GM21723 (cell line): ENCODE results near the gene FOXP1.
"Not testable (repeated sequence)": the region's sequence is repeated elsewhere in the genome, so short reads cannot be mapped to it uniquely, and the experiment has no call there.

Experiments
- ATAC-seq: cut with Tn5 transposase; IDR thresholded peaks from one replicate; pipeline ENCODE4 v1.9.1; 2021; ENCODE audit warnings: mild to moderate bottlenecking, moderate library complexity; ENCODE audit not compliant: unreplicated experiment

Gene FOXP1

GRCh38 chr3:71351403-71352149 is 232.0 kb downstream of the FOXP1 start:
- ATAC-seq: no peak

GRCh38 chr3:71350998-71351397 is 232.5 kb downstream of the FOXP1 start:
- ATAC-seq: no peak

- ATAC-seq: no peak
Observed at GRCh38 chr3:71348831-71349230, 234.7 kb downstream of the FOXP1 start.

GRCh38 chr3:71348001-71348632 is 235.4 kb downstream of the FOXP1 start:
- no peak for ATAC-seq

- ATAC-seq: no peak
Observed at GRCh38 chr3:71346061-71346460, 237.5 kb downstream of the FOXP1 start.

- ATAC-seq: no peak
Observed at GRCh38 chr3:71345429-71346040, 238.0 kb downstream of the FOXP1 start.

- no peak for ATAC-seq
Observed at GRCh38 chr3:71341721-71342120, 241.8 kb downstream of the FOXP1 start.

GRCh38 chr3:71339049-71339448 is 244.5 kb downstream of the FOXP1 start:
- ATAC-seq: no peak

- no peak for ATAC-seq
Observed at GRCh38 chr3:71332813-71333212, 250.7 kb downstream of the FOXP1 start.

- no peak for ATAC-seq
Observed at GRCh38 chr3:71330909-71331308, 252.6 kb downstream of the FOXP1 start.

GRCh38 chr3:71330505-71330904 is 253.0 kb downstream of the FOXP1 start:
- no peak for ATAC-seq

- no peak for ATAC-seq
Observed at GRCh38 chr3:71329817-71330216, 253.7 kb downstream of the FOXP1 start.

GRCh38 chr3:71328926-71329325 is 254.6 kb downstream of the FOXP1 start:
- ATAC-seq: no peak

GRCh38 chr3:71327936-71328335 is 255.6 kb downstream of the FOXP1 start:
- ATAC-seq: no peak

- ATAC-seq: no peak
Observed at GRCh38 chr3:71325715-71326114, 257.8 kb downstream of the FOXP1 start.

- ATAC-seq: not testable (repeated sequence)
Observed at GRCh38 chr3:71324224-71324623, 259.3 kb downstream of the FOXP1 start.

- ATAC-seq: no peak
Observed at GRCh38 chr3:71323558-71323957, 260.0 kb downstream of the FOXP1 start.

GRCh38 chr3:71322154-71322553 is 261.4 kb downstream of the FOXP1 start:
- ATAC-seq: no peak

- ATAC-seq: no peak
Observed at GRCh38 chr3:71319771-71320170, 263.8 kb downstream of the FOXP1 start.

- ATAC-seq: no peak
Observed at GRCh38 chr3:71318458-71318827, 265.1 kb downstream of the FOXP1 start.

- ATAC-seq: no peak
Observed at GRCh38 chr3:71317749-71318457, 265.6 kb downstream of the FOXP1 start.

- no peak for ATAC-seq
Observed at GRCh38 chr3:71317140-71317539, 266.4 kb downstream of the FOXP1 start.
